ENCODE data around the gene ZFR.
A peak's percentile ranks its signal among the peaks of the same experiment; 100 is the strongest.

The ZFR gene

GRCh38 chr5:32444431-32445286 is at the start of gene ZFR:
Gene ZFR, minus strand, starts transcription at chr5:32444740. Its CDS starts 82 bp downstream, at chr5:32444658.
- DNase-seq (ENCODE audit: low read depth in 2 of 2): peak; percentile 89 to 95

GRCh38 chr5:32490972-32491557 is 46.5 kb upstream of the ZFR start:
- no peak for DNase-seq (ENCODE audit: low read depth in 2 of 2)

- peak; percentile 39 to 41 for DNase-seq (ENCODE audit: low read depth in 2 of 2)
These were observed 45.4 kb upstream of the ZFR start for GRCh38 chr5:32489791-32490562.

GRCh38 chr5:32487424-32487823 is 42.9 kb upstream of the ZFR start:
- DNase-seq (ENCODE audit: low read depth in 2 of 2): no peak

- no peak for DNase-seq (ENCODE audit: low read depth in 2 of 2)
These were observed 42.5 kb upstream of the ZFR start for GRCh38 chr5:32487008-32487407.

GRCh38 chr5:32482193-32482592 is 37.7 kb upstream of the ZFR start:
- DNase-seq (ENCODE audit: low read depth in 2 of 2): no peak

GRCh38 chr5:32479096-32479495 is 34.6 kb upstream of the ZFR start:
- DNase-seq (ENCODE audit: low read depth in 2 of 2): no peak

- DNase-seq (ENCODE audit: low read depth in 2 of 2): no peak
These were observed 32.4 kb upstream of the ZFR start for GRCh38 chr5:32476891-32477290.

- DNase-seq (ENCODE audit: low read depth in 2 of 2): no peak
These were observed 31.0 kb upstream of the ZFR start for GRCh38 chr5:32475334-32476097.

GRCh38 chr5:32474209-32474854 is 29.8 kb upstream of the ZFR start:
- DNase-seq (ENCODE audit: low read depth in 2 of 2): no peak

GRCh38 chr5:32473072-32473471 is 28.5 kb upstream of the ZFR start:
- DNase-seq (ENCODE audit: low read depth in 2 of 2): no peak

- DNase-seq (ENCODE audit: low read depth in 2 of 2): no peak
These were observed 27.2 kb upstream of the ZFR start for GRCh38 chr5:32471784-32472183.

- no peak for DNase-seq (ENCODE audit: low read depth in 2 of 2)
These were observed 20.5 kb upstream of the ZFR start for GRCh38 chr5:32465076-32465475.

- peak; percentile 33 to 44 for DNase-seq (ENCODE audit: low read depth in 2 of 2)
These were observed 18.1 kb upstream of the ZFR start for GRCh38 chr5:32462618-32463017.

- DNase-seq (ENCODE audit: low read depth in 2 of 2): no peak
These were observed 17.0 kb upstream of the ZFR start for GRCh38 chr5:32461441-32462120.

- no peak for DNase-seq (ENCODE audit: low read depth in 2 of 2)
These were observed 16.2 kb upstream of the ZFR start for GRCh38 chr5:32460702-32461101.

- no peak for DNase-seq (ENCODE audit: low read depth in 2 of 2)
These were observed 14.4 kb upstream of the ZFR start for GRCh38 chr5:32458880-32459495.

- DNase-seq (ENCODE audit: low read depth in 2 of 2): no peak
These were observed 10.8 kb upstream of the ZFR start for GRCh38 chr5:32455311-32455710.

- DNase-seq (ENCODE audit: low read depth in 2 of 2): no peak
These were observed 10.3 kb upstream of the ZFR start for GRCh38 chr5:32454821-32455220.

GRCh38 chr5:32453916-32454315 is 9.4 kb upstream of the ZFR start:
- no peak for DNase-seq (ENCODE audit: low read depth in 2 of 2)
